ENCODE data around the gene AUNIP. TPM values are rescaled to one million over a fixed set of nuclear protein-coding genes. Genes with fewer than 3 reads are reported as not detected.

Gene AUNIP
- total and polyA plus RNA-seq, 2 of the 8 experiments (the other 6 are each of a cell fraction or from before 2014, with no cell fraction given): 18.6 to 23.2 TPM

- TF ChIP-seq EP300 (IDR thresholded peaks at IDR 0.05; ENCODE audit: borderline replicate concordance in 1 of 2, low read depth in 2 of 2, low read length in 2 of 2) (no peak), EZH2 (IDR thresholded peaks at IDR 0.05; ENCODE audit: low read depth, low read length, severe bottlenecking) (no peak)
These were observed 54.0 kb downstream of the AUNIP start (continued) for GRCh38 chr1:25804964-25805862.

All from H1 (cell line).